ENCODE data around the gene EVI5L. TPM values are rescaled to one million over a fixed set of nuclear protein-coding genes. Genes with fewer than 3 reads are reported as not detected.
A peak's percentile ranks its signal among the peaks of the same experiment; 100 is the strongest.
"Not testable (repeated sequence)": the region's sequence is repeated elsewhere in the genome, so short reads cannot be mapped to it uniquely, and the experiment has no call there.

EVI5L gene
- total RNA-seq = 1 to 10 TPM; 4.8 TPM

DNA sequence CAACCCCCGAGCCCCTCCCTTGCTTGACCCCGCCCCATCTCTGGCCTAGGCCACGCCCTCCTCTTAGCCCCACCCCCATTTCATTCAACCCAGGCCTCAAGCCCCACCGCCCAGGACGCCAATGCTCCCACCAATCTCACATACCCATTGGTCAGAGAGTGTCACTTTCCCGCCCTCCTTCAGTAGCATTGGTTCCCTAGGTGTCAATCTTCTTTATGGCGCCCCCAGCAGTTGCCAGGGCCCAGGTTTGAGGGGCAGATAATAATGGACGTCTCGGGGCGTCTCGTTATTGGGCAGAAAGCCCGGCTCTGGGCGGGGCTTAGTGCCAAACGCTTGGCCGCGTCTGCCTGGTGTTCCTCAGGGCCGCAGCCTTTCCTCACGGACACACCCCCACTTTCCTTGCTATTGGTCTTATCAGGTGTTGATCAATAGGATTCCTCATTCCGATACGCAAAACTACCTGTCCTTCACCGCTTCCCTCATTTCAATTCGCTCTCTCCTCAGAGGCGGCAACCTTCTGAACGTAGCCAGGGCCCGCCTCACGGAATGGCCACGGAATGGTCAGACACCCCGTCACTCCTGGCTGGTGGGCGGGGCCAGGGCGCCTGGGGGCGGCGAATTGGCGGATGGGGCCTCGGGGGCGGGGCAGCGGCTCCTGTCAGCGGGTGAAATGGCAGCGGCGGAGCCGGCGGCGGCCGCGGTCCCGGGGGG lies at the start of gene EVI5L:
EVI5L (plus strand) TSS at position 658 of the 711 bp plus-strand sequence. CDS start 16,325 bp downstream, outside the sequence.
- H3K36me3 Mint-ChIP-seq = no peaks in the 10 kb centered on the region
- H3K9me3 Mint-ChIP-seq = no peaks in the 10 kb centered on the region
- peak within 1 kb of the TSS; percentile 84 for H3K27ac Mint-ChIP-seq
- H3K4me1 Mint-ChIP-seq = peaks cover 13% of the 10 kb centered on the region
- H3K27me3 Mint-ChIP-seq = peaks cover 10% of the 10 kb centered on the region
- H3K4me3 Mint-ChIP-seq = peak within 1 kb of the TSS; percentile 86
- peak; percentile 100 for DNase-seq

DNA sequence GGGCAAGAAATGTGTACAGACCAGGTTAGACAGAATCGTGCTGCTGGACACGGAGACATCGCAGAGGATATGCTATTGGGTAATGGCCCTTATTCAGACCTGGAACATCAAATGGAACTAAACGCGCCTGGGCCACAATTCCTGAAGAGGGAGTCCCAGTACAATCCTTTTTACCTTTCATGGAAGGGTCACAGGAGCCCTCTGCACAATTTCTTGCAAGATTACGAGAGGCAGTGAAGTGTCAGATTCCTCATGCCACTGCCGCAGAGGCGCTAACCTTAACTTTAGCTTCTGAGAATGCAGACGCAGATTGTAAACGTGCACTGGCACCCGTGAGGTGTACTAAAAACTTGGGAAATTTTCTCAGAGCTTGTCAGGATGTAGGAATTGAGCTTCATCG lies 48.9 kb upstream of the EVI5L start:
- Mint-ChIP-seq H3K36me3 (no peaks in the 10 kb centered on the region), H3K4me3 (no peak overlapping the region), H3K9me3 (no peaks in the 10 kb centered on the region), H3K4me1 (peaks cover 2% of the 10 kb centered on the region), H3K27me3 (peaks cover 38% of the 10 kb centered on the region), H3K27ac (no peak overlapping the region)
- no peak for DNase-seq

DNA sequence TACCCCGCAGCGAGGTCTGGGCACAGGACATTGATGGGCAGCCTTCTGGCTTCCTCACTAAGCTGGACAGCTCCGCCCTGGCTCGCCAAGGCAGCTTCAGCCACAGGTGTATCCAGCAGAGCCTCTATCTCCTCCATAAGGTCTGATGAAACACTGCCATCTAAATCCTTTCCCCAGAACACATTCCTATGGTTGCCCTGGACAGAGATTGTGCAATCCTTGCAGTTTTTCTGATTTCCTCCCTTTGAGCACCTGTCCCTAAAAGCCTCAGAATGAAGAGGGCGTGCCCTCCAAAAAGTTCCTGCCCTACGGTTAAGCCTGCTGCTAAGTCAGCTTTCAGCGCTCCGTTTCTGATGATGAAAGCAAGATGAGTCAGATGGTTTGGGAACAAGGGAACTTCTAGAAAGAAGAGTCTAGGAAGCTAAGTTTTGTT lies 46.0 kb upstream of the EVI5L start:
- Mint-ChIP-seq H3K4me1 (peaks cover 3% of the 10 kb centered on the region), H3K27me3 (peaks cover 52% of the 10 kb centered on the region), H3K4me3 (no peak overlapping the region), H3K36me3 (no peaks in the 10 kb centered on the region), H3K27ac (no peak overlapping the region), H3K9me3 (no peaks in the 10 kb centered on the region)
- DNase-seq = no peak

DNA sequence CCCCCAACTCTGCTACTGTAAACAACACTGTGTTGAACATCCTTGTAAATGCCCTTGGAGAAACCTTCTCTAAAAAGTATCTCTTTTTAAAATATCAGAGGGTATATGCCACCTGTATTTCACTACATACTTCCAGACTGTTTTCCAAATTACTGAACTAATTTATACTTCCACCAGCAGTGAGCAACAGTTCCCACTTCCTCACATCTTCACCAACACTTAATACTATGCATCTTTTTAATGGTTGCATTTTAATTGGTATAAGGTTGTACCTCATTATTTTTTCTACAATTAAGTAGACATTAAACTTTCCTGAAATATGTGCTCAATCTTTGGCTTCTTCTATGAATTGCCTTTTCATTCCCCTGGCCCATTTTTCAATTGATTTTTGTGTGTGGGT lies 45.2 kb upstream of the EVI5L start:
- Mint-ChIP-seq H3K27me3 (peaks cover 61% of the 10 kb centered on the region), H3K4me3 (no peak overlapping the region), H3K4me1 (peaks cover 9% of the 10 kb centered on the region), H3K36me3 (no peaks in the 10 kb centered on the region), H3K27ac (no peak overlapping the region), H3K9me3 (no peaks in the 10 kb centered on the region)
- no peak for DNase-seq

DNA sequence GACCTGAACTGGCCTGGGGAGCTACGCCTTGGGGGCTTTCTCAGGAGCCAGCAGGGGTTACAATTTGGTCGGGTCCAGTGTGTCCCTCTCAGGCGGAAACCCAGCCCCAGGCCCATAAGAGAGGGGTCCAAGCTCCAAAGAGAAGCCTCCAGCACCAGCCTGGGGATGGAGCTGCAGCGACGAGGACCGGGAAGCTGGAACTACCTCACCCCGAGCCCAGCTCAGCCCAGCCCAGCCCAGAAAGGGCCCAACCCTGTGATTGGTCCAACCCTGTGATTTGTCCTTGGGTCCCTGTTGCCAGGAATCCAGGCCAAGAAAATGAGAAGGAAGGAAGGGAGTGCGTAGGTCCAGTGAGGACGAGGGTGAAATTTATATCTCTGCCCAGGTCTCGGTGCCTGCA lies 42.9 kb upstream of the EVI5L start:
- peaks cover 66% of the 10 kb centered on the region for H3K27me3 Mint-ChIP-seq
- no peaks in the 10 kb centered on the region for H3K36me3 Mint-ChIP-seq
- no peaks in the 10 kb centered on the region for H3K9me3 Mint-ChIP-seq
- DNase-seq = no peak
- H3K27ac Mint-ChIP-seq = no peak overlapping the region
- H3K4me1 Mint-ChIP-seq = peaks cover 9% of the 10 kb centered on the region
- no peak overlapping the region for H3K4me3 Mint-ChIP-seq

DNA sequence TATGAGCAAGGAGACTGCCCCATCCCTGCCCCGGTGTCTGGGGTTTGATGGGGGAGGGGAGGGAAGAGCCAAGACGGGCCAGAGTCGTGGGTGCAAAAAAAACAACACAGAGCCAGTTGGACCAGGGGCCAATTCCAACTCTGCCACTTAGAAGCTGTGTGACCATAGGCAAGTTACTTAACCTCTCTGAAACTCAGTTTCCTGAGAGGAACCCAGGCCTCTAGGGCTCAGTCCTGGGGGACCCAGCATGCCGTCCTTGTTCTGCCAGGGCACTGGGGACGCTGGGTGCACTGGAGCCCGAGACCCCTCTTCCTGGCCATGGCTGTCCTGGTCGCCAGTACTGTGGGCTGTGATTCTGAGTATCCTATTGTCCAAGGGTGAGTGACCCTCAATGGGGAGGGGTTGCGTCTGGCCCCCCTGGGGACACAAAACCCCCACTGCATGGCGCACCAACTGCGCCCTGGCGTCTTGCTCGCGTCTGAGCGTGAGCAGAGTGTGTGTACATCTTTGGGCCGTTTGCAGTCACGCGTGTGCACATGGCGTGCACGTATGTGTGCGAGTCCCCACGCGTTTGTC lies 42.3 kb upstream of the EVI5L start:
- peaks cover 66% of the 10 kb centered on the region for H3K27me3 Mint-ChIP-seq
- H3K27ac Mint-ChIP-seq = no peak overlapping the region
- no peaks in the 10 kb centered on the region for H3K36me3 Mint-ChIP-seq
- DNase-seq = no peak
- H3K9me3 Mint-ChIP-seq = no peaks in the 10 kb centered on the region
- H3K4me1 Mint-ChIP-seq = peaks cover 9% of the 10 kb centered on the region
- H3K4me3 Mint-ChIP-seq = no peak overlapping the region

DNA sequence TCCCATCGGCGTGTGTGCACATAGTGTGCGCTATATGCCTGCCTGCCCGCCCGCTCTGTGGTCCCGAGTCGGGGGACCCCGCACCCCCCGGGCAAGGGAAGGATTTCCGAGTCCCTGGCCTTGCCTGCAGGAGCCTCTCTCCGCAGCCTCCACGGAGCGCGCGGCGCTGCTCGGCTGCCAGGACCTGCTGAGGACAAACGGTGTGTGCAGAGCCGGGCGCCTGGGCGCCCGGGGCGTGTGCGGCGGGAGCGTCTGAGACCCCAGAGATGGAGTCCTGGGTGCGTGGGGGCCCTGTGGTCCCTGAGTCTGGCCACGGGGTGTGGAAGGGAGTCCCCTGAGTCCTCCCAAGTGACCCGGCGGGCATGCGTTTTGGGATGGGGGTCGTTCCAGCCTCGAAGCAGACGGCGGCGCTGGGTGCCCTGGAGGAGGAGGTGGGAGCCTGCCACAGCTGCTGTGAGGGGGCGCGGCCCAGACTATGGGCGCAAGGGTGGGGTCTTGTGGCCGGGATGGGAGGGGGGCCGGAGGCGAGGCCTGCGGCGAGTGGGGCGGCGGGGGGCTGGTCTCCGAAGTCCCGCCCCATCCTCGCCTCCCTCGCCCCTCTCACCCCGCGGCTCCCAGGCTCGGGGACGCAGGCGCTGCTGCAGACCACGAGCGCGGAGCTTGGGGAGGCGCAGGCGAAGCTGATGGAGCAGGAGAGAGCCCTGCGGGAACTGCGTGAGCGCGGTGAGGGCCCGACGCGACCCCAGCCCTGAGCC lies 41.7 kb upstream of the EVI5L start:
- H3K27me3 Mint-ChIP-seq = peaks cover 62% of the 10 kb centered on the region
- H3K36me3 Mint-ChIP-seq = no peaks in the 10 kb centered on the region
- no peak overlapping the region for H3K27ac Mint-ChIP-seq
- no peaks in the 10 kb centered on the region for H3K9me3 Mint-ChIP-seq
- peaks cover 9% of the 10 kb centered on the region for H3K4me1 Mint-ChIP-seq
- DNase-seq = no peak
- no peak overlapping the region for H3K4me3 Mint-ChIP-seq

DNA sequence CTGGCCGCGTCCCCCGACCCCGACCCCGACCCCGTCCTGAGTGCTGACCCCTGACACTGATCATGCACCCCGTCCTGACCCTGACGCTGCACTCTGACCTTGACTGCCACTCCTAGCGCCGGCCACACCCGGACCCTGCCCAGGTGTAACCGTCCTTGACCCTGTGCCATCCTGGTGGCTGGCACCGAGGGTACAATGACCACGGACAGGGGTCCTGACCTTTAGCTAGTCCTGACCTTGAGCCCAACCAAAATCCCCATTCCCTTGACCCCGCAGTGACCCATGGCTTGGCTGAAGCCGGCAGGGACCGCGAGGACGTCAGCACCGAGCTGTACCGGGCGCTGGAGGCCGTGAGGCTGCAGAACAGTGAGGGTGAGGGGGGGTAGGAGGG lies 41.1 kb upstream of the EVI5L start:
- Mint-ChIP-seq H3K4me1 (peaks cover 9% of the 10 kb centered on the region), H3K27me3 (peaks cover 56% of the 10 kb centered on the region), H3K27ac (no peak overlapping the region), H3K36me3 (no peaks in the 10 kb centered on the region), H3K4me3 (no peak overlapping the region), H3K9me3 (peaks cover 2% of the 10 kb centered on the region)
- DNase-seq = no peak

DNA sequence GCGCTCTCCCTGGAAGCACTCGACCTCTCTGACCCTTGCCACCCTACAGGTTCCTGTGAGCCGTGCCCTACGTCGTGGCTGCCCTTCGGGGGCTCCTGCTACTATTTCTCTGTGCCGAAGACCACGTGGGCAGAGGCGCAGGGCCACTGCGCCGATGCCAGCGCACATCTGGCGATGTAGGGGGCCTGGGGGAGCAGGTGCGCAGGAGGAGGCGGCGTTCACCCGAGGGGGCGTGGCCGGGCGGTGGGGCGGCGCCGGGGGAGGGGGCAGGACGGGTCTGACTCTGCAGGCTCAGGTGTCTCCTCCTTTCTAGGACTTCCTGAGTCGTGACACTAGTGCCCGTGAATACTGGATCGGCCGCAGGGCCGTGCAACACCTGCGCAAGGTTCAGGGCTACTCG lies 40.6 kb upstream of the EVI5L start:
- Mint-ChIP-seq H3K9me3 (peaks cover 2% of the 10 kb centered on the region), H3K27ac (no peak overlapping the region), H3K27me3 (peaks cover 58% of the 10 kb centered on the region), H3K4me3 (peak overlapping the region; percentile 48), H3K36me3 (no peaks in the 10 kb centered on the region), H3K4me1 (peaks cover 9% of the 10 kb centered on the region)
- DNase-seq = no peak

DNA sequence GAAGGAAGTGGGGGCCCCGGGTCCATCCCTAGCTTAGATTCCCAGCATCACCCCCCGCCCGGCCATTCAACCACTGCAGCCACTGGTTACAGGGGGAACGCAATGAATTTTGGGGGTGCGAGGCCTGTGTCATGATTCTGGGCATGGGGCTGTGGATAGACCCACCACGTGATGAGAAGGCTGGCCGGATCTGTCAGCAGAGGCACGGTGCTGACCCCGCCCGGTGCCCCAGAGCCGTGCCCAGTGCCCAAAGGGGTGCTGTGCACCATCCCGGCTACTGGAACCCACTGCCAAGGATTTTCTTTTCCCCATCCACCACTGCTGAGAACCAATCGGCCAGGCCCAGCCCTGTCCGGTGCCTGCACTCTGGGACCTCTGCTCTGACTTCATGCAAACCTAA lies 39.6 kb upstream of the EVI5L start:
- H3K27ac Mint-ChIP-seq = no peak overlapping the region
- peaks cover 49% of the 10 kb centered on the region for H3K27me3 Mint-ChIP-seq

DNA sequence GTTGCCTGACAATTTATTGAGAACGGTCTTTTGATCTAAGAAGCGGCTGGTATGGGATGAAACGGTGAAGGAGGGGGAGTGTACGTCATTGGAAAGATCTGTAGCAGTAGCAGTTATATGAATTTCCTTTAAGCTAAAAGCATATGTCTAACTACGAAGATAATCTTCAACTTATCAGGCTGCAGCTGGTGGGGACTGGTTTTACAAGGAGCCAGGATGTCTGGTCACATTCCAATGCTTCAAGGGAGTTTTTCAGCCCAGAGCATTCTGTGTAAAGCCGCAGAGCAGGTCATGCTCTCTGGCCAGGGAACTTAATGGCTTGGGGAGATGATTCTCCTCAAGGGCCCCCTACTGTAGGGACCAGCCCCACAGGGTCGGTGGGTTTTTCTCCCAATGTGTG lies 37.7 kb upstream of the EVI5L start:
- Mint-ChIP-seq H3K9me3 (peaks cover 2% of the 10 kb centered on the region), H3K4me1 (peaks cover 8% of the 10 kb centered on the region), H3K36me3 (no peaks in the 10 kb centered on the region), H3K27ac (no peak overlapping the region), H3K27me3 (peaks cover 36% of the 10 kb centered on the region), H3K4me3 (no peak overlapping the region)
- no peak for DNase-seq

More for the DNA sequence above, 39.6 kb upstream of the EVI5L start:
- H3K9me3 Mint-ChIP-seq = peaks cover 2% of the 10 kb centered on the region
- H3K4me3 Mint-ChIP-seq = no peak overlapping the region
- DNase-seq = no peak
- H3K36me3 Mint-ChIP-seq = no peaks in the 10 kb centered on the region
- peaks cover 9% of the 10 kb centered on the region for H3K4me1 Mint-ChIP-seq

DNA sequence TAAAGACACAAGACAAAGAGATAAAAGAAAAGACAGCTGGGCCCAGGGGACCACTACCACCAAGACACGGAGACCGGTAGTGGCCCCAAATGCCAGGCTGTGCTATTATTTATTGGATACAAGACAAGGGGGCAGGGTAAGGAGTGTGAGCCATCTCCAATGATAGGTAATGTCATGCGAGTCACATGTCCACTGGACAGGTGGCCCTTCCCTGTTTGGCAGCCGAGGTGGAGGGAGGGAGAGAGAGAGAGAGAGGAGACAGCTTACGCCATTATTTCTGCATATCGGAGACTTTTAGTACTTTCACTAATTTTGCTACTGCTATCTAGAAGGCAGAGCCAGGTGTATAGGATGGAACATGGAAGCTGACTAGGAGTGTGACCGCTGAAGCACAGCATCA lies 37.3 kb upstream of the EVI5L start:
- not testable (repeated sequence) for H3K27ac Mint-ChIP-seq, H3K4me3 Mint-ChIP-seq, H3K9me3 Mint-ChIP-seq, H3K36me3 Mint-ChIP-seq, DNase-seq, H3K4me1 Mint-ChIP-seq
- H3K27me3 Mint-ChIP-seq = peaks cover 34% of the 10 kb centered on the region

DNA sequence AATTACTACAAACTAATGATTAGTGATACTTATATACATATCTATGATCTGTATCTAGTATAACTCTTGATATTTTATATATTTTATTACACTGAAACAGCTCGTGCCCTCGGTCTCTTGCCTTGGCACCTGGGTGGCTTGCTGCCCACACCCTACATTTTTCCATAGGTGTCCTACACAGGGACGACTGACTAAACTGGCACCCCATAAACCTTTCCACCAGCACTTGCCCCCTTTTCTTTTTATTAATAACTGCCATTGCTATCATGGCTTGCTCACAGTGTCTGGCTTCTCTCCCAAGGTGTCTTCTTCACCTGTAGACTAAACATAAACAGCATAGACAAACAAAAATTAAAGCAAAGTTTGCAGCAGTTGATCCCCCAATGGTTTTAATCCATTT lies 36.5 kb upstream of the EVI5L start:
- Mint-ChIP-seq H3K4me1 (peaks cover 6% of the 10 kb centered on the region), H3K27ac (no peak overlapping the region), H3K27me3 (peaks cover 31% of the 10 kb centered on the region), H3K36me3 (no peaks in the 10 kb centered on the region), H3K4me3 (no peak overlapping the region), H3K9me3 (peaks cover 2% of the 10 kb centered on the region)
- DNase-seq = no peak

DNA sequence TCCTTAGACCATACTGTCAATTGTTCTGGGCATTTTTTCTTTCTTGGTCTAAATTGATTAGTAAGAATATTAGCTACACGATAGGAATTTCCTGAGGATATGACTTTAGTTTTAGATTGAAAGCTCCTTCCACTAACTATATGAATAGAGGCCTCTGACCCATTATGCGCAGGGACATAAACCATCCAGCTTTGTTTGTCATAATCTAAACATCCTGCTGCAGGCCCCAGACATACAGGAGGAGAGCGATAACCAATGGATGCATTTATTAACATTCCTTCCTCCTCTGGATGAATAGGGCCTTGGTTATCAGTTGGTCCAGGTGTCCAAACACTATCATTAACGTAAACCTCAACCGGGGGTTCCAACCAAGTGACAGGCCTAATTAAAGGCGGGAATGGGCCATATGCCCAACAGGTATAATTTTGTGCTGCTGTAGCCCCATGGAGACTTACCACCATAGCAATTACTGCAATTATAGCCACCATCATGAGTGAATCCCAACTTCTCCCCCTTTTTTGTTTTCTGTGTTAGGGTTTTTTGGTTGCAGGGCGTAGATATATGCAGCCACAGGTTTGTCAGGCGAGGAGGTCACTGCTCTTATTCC lies 34.4 kb upstream of the EVI5L start:
- peaks cover 2% of the 10 kb centered on the region for H3K9me3 Mint-ChIP-seq
- no peak overlapping the region for H3K27ac Mint-ChIP-seq
- H3K27me3 Mint-ChIP-seq = peaks cover 25% of the 10 kb centered on the region
- no peak for DNase-seq
- no peaks in the 10 kb centered on the region for H3K36me3 Mint-ChIP-seq
- peaks cover 9% of the 10 kb centered on the region for H3K4me1 Mint-ChIP-seq
- no peak overlapping the region for H3K4me3 Mint-ChIP-seq

DNA sequence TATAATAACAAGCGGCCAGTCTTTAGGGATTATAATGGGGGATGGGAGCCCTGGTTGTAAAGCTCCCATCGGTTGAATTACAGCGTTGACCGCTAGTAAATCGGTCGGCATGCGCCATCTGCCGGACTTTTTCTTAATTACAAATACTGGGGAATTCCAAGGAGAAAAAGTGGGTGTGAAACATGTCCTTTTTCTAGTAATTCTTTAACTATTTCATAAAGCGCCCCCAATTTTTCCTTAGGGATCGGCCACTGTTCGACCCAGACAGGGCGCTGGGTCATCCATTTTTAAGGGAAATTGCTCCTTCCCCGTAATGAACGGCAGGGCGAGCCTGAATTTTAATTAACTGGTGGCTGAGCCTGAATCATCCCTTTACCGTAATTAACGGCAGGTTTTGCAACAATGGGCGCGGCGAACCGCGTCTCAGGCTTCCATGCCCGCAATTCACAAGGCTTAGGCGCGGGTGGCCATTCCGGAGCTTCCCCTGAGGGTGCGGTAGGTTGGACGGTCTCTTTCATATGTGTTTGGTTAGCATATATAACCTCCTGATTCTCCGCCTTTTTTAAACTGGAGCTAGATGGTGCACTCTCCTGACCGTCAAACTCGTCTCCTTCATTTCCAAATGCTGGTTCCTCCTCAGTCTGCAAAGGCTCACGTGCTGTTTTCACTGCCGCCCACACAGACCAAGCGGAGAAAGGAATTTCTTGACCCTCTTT lies 30.2 kb upstream of the EVI5L start:
- Mint-ChIP-seq H3K9me3 (no peaks in the 10 kb centered on the region), H3K36me3 (no peaks in the 10 kb centered on the region)

More for the DNA sequence above, 30.2 kb upstream of the EVI5L start:
- DNase-seq = peak; percentile 26
- Mint-ChIP-seq H3K27me3 (peaks cover 54% of the 10 kb centered on the region), H3K4me3 (no peak overlapping the region), H3K4me1 (peaks cover 9% of the 10 kb centered on the region), H3K27ac (no peak overlapping the region)

Data from activated naive CD8-positive, alpha-beta T cell treated with anti-CD3 and anti-CD28 coated beads for 36 hours (primary cell).